Measurements from ENCODE around the gene ELOB. TPM values are rescaled to one million over a fixed set of nuclear protein-coding genes. Genes with fewer than 3 reads are reported as not detected.

The ELOB gene
- total RNA-seq, 1 experiment from 2014 or later: 175 TPM

GRCh38 chr16:2728034-2728433 is 49.0 kb downstream of the ELOB start:
- Mint-ChIP-seq H3K9me3 (ENCODE audit: unreplicated experiment) (no peaks in the 10 kb centered on the region), H3K4me1 (ENCODE audit: low read depth, unreplicated experiment) (no peaks in the 10 kb centered on the region), H3K27me3 (ENCODE audit: insufficient read depth, unreplicated experiment) (peaks cover 3% of the 10 kb centered on the region), H3K36me3 (ENCODE audit: insufficient read depth, unreplicated experiment) (no peaks in the 10 kb centered on the region), H3K4me3 (ENCODE audit: unreplicated experiment) (no peak overlapping the region), H3K27ac (ENCODE audit: unreplicated experiment) (no peak overlapping the region)
- CTCF ChIA-PET: no interaction called here
- DNase-seq: no peak
- intact Hi-C loops (cut with micrococcal nuclease; ENCODE audit: unreplicated experiment): no loop called here
- H3K9me3 ChIP-seq: no peaks in the 10 kb centered on the region
- no peaks in the 10 kb centered on the region for H3K36me3 ChIP-seq (ENCODE audit: control insufficient read depth, insufficient read depth, low read length)
- no TSS peak for BruUV-seq (replicated peaks)
- H3K4me3 ChIP-seq (ENCODE audit: low read depth, low read length): no peak overlapping the region
- H3K27me3 ChIP-seq (replicated peaks; ENCODE audit: control insufficient read depth, insufficient read depth, low read length): no peaks in the 10 kb centered on the region
- H3K4me1 ChIP-seq: 0 out of 2 replicates have a peak, but pooled peaks cover 7% of the 10 kb centered on the region
- POLR2A ChIA-PET: no interaction called here
- no peak for TF ChIP-seq CTCF (IDR thresholded peaks at IDR 0.05; ENCODE audit: insufficient read depth in 1 of 2, low read depth in 1 of 2, low read length in 1 of 2, severe bottlenecking in 1 of 2, unreplicated experiment in 1 of 2)

- Histone ChIP-seq H3K27me3 (replicated peaks; ENCODE audit: control insufficient read depth, insufficient read depth, low read length) (no peaks in the 10 kb centered on the region), H3K4me3 (ENCODE audit: low read depth, low read length) (no peak overlapping the region), H3K4me1 (0 out of 2 replicates have a peak, but pooled peaks cover 5% of the 10 kb centered on the region), H3K9me3 (no peaks in the 10 kb centered on the region), H3K36me3 (ENCODE audit: control insufficient read depth, insufficient read depth, low read length) (no peaks in the 10 kb centered on the region)
- Mint-ChIP-seq H3K36me3 (ENCODE audit: insufficient read depth, unreplicated experiment) (no peaks in the 10 kb centered on the region), H3K27ac (ENCODE audit: unreplicated experiment) (no peak overlapping the region), H3K9me3 (ENCODE audit: unreplicated experiment) (no peaks in the 10 kb centered on the region), H3K27me3 (ENCODE audit: insufficient read depth, unreplicated experiment) (peaks cover 3% of the 10 kb centered on the region), H3K4me3 (ENCODE audit: unreplicated experiment) (no peak overlapping the region), H3K4me1 (ENCODE audit: low read depth, unreplicated experiment) (no peaks in the 10 kb centered on the region)
- intact Hi-C loops (cut with micrococcal nuclease; ENCODE audit: unreplicated experiment): no loop called here
- CTCF ChIA-PET: no interaction called here
- POLR2A ChIA-PET: no interaction called here
- TF ChIP-seq CTCF (IDR thresholded peaks at IDR 0.05; ENCODE audit: insufficient read depth in 1 of 2, low read depth in 1 of 2, low read length in 1 of 2, severe bottlenecking in 1 of 2, unreplicated experiment in 1 of 2): no peak
- DNase-seq: no peak
- no TSS peak for BruUV-seq (replicated peaks)
Measured at GRCh38 chr16:2726923-2727322, 50.2 kb downstream of the ELOB start.

- TF ChIP-seq CTCF (IDR thresholded peaks at IDR 0.05; ENCODE audit: insufficient read depth in 1 of 2, low read depth in 1 of 2, low read length in 1 of 2, severe bottlenecking in 1 of 2, unreplicated experiment in 1 of 2): no peak
- Mint-ChIP-seq H3K9me3 (ENCODE audit: unreplicated experiment) (no peaks in the 10 kb centered on the region), H3K36me3 (ENCODE audit: insufficient read depth, unreplicated experiment) (no peaks in the 10 kb centered on the region), H3K27ac (ENCODE audit: unreplicated experiment) (no peak overlapping the region), H3K27me3 (ENCODE audit: insufficient read depth, unreplicated experiment) (peaks cover 3% of the 10 kb centered on the region), H3K4me1 (ENCODE audit: low read depth, unreplicated experiment) (no peaks in the 10 kb centered on the region), H3K4me3 (ENCODE audit: unreplicated experiment) (no peak overlapping the region)
- no peaks in the 10 kb centered on the region for H3K9me3 ChIP-seq
- H3K4me1 ChIP-seq: peaks cover 11% of the 10 kb centered on the region
- intact Hi-C loops (cut with micrococcal nuclease; ENCODE audit: unreplicated experiment): no loop called here
- no peak for DNase-seq
- no peaks in the 10 kb centered on the region for H3K36me3 ChIP-seq (ENCODE audit: control insufficient read depth, insufficient read depth, low read length)
- H3K4me3 ChIP-seq (ENCODE audit: low read depth, low read length): no peak overlapping the region
- POLR2A ChIA-PET: interaction anchor here (1.4 kb wide), 1 partner anchor 26 kb away, joined by 3 read pairs; no protein-coding TSS in a partner anchor
- BruUV-seq (replicated peaks): no TSS peak
- H3K27me3 ChIP-seq (replicated peaks; ENCODE audit: control insufficient read depth, insufficient read depth, low read length): no peaks in the 10 kb centered on the region
- CTCF ChIA-PET: no interaction called here
Measured at GRCh38 chr16:2724816-2725348, 52.2 kb downstream of the ELOB start.
